ENCODE results near the gene PCED1B. TPM values are rescaled to one million over a fixed set of nuclear protein-coding genes. Genes with fewer than 3 reads are reported as not detected.

PCED1B gene
- total RNA-seq, 1 experiment from 2014 or later, result 3.3 TPM

DNA sequence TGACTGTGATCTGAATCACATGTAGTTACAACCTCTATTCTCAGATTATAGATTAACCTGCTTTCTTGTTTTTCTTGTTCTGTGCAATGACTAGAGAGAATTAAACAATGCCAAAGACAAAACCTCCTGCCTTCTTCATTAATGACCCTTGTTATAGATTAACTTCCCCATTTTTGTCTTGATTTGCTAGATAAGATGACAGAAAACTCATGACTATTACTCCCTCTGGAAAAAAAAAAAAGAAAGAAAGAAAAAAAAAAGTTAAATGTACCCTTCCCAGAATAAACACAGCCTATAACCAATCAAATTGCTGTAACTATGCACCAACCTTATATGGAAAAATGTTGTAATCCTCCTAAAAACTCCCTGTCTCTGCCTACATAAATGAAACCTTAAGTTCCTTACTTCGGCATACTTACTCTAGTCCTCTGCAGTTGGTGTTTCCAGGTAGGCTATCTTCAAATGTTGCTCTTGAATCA, 41.1 kb upstream of the PCED1B start:
- Histone ChIP-seq H3K79me2 (ENCODE audit: insufficient read depth, low read length) (no peaks in the 10 kb centered on the region), H3K79me1 (ENCODE audit: insufficient read depth, low read depth, low read length, poor library complexity, severe bottlenecking) (no peaks in the 10 kb centered on the region), H3K4me1 (ENCODE audit: insufficient read depth, low read length) (no peaks in the 10 kb centered on the region; the same call in 1 of the 2 replicates), H4K8ac (replicated peaks; ENCODE audit: insufficient read length, low read depth, low read length) (no peak overlapping the region), H3K18ac (ENCODE audit: insufficient read length, low read depth, low read length) (no peak overlapping the region), H3K4me2 (ENCODE audit: insufficient read depth, insufficient read length, low read length) (no peak overlapping the region), H3K56ac (ENCODE audit: insufficient read length, low read depth, low read length) (no peak overlapping the region), H3K27ac (ENCODE audit: insufficient read length, low read depth, low read length) (no peak overlapping the region), H3K23me2 (ENCODE audit: insufficient read length, low read depth, low read length, poor library complexity, severe bottlenecking) (no peaks in the 10 kb centered on the region), H4K91ac (ENCODE audit: insufficient read length, low read depth, low read length) (no peak overlapping the region), H4K5ac (ENCODE audit: insufficient read length, low read depth, low read length) (no peak overlapping the region), H2BK120ac (ENCODE audit: low read depth, low read length, poor library complexity, severe bottlenecking) (no peak overlapping the region), H2AFZ (ENCODE audit: low read length) (no peak overlapping the region), H3K27me3 (ENCODE audit: insufficient read depth, low read length) (no peaks in the 10 kb centered on the region), H3K4ac (ENCODE audit: low read depth, low read length) (no peak overlapping the region), H3K9me3 (ENCODE audit: control insufficient read depth, low read depth, low read length) (no peaks in the 10 kb centered on the region), H3K23ac (ENCODE audit: insufficient read length, low read depth, low read length) (no peak overlapping the region), H2BK5ac (ENCODE audit: insufficient read length, low read length) (no peak overlapping the region), H3K9ac (ENCODE audit: extremely low read depth, insufficient read length, low read length) (no peak overlapping the region), H3T11ph (ENCODE audit: low read length) (no peak overlapping the region), H2BK15ac (ENCODE audit: low read depth, low read length) (no peak overlapping the region), H4K20me1 (ENCODE audit: control insufficient read depth, insufficient read depth, insufficient read length) (no peaks in the 10 kb centered on the region), H2BK12ac (ENCODE audit: insufficient read length, low read depth, low read length) (no peak overlapping the region), H2AK5ac (ENCODE audit: insufficient read length, low read length) (no peak overlapping the region), H2BK20ac (ENCODE audit: low read depth, low read length, poor library complexity, severe bottlenecking) (no peak overlapping the region), H3K14ac (ENCODE audit: insufficient read depth, low read length) (no peak overlapping the region)
- Mint-ChIP-seq H3K27ac (0 out of 7 replicates have a peak overlapping the region, but pooled peaks of 1 of the 3 experiments have one; percentile 61), H3K36me3 (ENCODE audit: insufficient read depth in 1 of 3, low read depth in 3 of 3) (no peaks in the 10 kb centered on the region; a peak in 1 of 7 replicates), H3K4me3 (no peak overlapping the region), H3K4me1 (peaks cover 21 to 22% of the 10 kb centered on the region in 2 experiments), H3K9me3 (peaks cover 0 to 2% of the 10 kb centered on the region in 2 experiments; a peak in 1 of 5 replicates), H3K27me3 (ENCODE audit: low read depth) (no peaks in the 10 kb centered on the region)
- WGBS (ENCODE audit: extremely low coverage, insufficient read length, low lambda C conversion rate), result no CpG with 5 or more reads among the region's 1 CpG
- no peak for TF ChIP-seq CTCF (conservative IDR thresholded peaks at IDR 0.05)
- DNase-seq, result no peak
